GM21423 (cell line): Measurements from ENCODE around the gene ALK.

Experiments
- ATAC-seq: cut with Tn5 transposase; IDR thresholded peaks from one replicate; pipeline ENCODE4 v1.9.1; 2021; ENCODE audit warnings: mild to moderate bottlenecking, moderate library complexity; ENCODE audit not compliant: unreplicated experiment

Gene ALK

DNA sequence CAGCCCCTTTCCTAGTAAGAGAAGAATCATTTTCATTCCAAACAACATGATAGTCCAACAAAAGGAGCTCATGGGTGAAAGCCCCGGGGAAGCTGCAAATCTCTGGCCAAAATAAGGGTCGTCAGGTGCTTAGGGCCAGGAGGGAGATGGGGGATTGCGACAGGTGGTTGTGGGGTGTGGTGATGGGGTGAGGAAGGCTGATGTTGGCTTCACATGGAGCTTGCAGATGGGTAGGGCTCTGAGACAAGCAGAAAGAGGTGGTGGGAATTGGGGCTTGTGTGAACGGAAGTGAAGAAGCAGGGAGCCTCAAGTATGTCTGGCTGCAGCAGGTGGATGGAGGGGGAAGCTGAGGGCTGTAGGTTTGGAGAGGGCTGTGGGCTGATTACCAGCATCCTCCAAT, 680.0 kb downstream of the ALK start:
- no peak for ATAC-seq

DNA sequence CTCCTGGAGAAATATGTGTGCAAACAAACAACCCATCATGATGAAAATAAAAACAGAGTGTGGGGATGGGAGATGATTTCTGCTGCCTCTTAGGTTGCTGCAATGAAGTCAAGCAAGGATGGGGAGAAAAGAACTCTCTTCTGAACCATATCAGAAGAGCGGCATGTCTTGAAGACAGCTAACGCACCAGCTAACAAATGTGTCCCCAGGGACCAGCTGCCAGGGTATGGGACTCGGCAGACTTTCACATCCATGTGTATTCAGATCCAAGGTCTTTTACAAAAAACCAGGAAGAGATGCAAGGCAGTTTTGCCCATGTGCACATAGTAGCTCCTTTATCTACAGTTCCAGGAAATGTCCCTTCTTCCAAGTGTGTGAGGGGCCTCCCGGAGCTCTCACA, 680.8 kb downstream of the ALK start:
- no peak for ATAC-seq

DNA sequence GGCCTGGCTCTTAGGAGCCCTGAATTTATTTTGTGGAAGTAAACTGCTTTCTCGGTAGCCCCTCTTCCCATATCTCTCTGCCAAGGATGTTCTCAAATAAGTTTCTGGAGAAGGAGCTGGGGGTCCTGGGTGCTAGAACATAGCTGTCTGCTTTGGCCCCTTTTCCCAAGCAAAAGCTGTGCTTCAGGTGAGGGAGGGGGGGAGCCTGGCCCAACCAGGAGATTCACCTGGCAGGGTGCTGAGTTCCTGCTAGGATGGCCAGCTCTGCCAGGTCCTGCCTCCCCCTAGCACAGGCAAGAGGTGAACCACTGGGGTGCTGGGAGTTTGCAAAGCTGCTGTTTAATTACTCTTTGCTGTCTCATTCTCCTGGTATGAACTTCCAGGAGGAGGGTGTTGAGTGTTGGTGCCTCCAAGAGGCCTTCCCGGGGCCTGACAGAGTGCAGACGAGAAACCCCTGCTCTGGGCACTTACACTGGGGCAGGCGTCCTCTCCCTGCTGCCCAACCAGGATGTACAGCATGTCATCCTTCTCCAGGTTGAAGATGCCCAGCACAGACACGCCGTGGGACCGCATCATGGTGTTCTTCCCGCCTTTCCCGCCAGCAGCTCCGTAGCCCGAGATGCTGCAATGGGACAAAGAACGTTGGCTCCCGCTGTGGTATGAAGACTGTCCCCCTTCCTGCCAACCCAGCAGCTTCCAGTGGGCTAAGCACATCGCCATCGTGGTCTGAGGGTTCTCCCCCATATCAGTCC, 682.0 kb downstream of the ALK start:
- ATAC-seq = no peak

DNA sequence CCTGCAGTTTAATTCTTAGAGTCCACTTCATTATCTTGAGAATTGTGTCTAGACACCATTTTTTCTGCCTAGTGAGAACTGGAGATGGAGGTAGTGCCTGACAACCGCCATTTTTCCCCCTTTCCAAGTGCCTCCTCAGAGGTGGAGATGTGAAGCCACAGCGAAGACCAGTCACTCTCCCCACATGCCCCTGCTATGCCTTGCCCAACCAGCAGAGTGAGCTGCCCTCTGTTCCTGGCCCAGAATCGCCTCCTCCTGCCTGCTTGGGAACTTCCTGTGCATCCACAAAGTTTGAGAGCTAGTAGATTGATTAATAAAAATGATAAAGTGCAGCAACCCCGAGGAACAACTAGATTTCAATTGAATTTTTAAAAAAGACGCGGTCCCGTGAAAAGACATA, 682.9 kb downstream of the ALK start:
- no peak for ATAC-seq

DNA sequence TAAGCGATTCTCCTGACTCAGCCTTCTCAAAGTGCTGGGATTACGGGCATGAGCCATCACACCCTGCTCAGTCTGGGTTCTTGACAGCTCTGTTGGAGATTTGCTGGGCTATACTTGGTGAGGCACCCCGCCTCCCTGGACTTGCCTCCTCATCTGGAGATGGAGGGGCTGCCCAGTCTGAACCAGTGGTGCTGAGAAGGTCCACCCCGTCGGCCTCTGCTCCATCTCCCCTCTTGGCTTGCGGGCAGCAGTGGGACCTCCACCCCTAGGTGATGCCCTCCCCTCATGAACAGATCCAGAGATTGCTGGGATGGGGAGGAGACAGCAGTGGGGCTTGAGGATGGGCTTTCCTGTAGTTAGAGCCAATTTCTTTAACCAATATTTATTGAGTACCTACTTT, 685.3 kb downstream of the ALK start:
- no peak for ATAC-seq

DNA sequence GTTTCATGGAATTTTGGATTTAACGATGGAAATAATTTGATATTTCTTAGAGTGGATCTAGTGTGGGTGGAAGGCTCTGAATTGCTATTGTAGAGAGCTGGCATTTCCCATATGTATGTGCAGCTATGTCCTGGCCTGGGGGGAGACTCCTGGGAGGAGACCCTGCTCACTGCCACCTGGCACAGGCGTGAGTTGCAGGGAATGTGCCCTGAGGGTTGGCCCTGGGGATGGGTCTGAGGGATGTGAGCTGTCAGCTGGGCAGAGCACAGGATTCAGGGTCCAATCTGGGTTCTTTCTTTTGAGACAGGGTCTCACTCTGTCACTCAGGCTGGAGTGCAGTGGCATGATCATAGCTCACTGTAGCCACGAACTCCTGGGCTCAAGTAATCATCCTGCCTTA, 686.0 kb downstream of the ALK start:
- ATAC-seq = no peak

DNA sequence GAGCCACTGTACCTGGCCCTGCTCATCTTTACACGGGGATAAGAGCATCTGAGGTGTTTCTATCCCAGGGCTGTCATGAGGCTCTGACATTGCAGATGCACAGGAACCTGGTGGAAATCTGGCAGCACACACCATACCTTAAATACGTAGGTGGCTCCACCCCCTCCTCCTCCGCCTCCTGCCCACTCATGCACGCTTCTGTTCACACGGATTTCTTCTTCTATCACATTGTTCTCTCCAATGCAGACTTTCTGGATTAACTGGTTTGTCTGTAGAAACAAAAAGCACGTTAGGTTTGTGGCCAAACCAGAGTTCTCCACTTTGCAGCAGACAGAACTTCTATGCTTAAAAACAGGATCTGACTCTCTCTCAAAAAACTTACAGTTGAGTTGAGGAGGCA, 688.0 kb downstream of the ALK start:
- ATAC-seq = no peak

DNA sequence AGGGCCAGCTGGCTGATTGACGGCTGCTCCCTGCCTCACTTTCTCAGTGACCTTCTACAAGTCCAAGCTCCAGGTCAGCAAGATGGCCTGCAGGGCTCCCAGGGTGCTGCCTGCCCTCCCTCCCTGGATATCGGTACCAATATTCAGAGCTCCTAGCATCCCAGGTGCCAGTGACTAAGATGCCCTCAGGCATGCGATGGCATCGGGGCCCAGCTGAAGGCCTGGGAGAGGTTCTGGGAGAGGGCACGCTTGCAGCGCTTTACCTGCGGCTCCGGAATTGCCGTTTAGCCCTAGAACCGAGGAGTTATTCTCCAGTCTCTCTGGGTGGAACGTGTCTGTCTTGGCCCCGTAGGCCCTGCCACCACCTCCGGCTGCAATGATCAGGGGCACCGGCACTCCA, 689.3 kb downstream of the ALK start:
- no peak for ATAC-seq

DNA sequence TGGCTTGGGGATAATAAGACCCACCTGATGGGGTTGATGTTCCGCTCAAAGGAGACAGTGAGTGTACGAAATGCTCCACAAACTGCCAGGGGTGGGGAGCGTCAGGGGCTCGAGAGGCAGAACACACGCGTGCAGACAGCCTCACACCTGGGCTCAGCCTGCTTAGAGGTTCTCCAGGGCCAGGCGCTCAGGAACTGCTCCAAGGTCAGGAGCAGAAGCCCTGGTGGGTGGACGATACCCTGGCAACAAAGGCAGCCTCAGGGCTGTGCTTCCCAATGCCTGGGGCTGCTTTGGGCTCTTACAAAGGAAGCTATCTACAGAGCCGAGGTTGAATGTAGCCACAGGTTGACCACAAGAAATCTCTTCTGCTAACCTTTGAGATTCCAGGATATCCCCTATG, 691.7 kb downstream of the ALK start:
- no peak for ATAC-seq

DNA sequence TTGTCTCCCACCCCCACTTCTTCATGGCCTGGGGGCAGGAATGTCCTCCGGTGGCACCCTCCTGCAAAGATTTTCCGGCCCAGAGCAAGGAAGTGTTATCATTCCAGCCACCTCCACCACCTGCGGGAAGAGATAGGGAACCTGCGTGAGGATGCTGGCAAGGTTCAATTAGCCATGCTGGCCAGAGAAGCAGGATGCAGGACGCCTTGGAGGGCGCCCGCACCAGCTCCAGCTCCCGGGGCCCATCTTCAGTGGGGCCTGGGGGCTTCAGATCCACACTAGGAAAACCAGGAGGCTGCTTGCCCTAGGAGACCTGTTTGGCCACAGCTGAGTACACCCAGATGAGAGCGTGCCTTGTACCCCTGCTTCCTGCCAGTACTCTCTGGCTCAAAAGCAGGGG, 692.4 kb downstream of the ALK start:
- no peak for ATAC-seq

DNA sequence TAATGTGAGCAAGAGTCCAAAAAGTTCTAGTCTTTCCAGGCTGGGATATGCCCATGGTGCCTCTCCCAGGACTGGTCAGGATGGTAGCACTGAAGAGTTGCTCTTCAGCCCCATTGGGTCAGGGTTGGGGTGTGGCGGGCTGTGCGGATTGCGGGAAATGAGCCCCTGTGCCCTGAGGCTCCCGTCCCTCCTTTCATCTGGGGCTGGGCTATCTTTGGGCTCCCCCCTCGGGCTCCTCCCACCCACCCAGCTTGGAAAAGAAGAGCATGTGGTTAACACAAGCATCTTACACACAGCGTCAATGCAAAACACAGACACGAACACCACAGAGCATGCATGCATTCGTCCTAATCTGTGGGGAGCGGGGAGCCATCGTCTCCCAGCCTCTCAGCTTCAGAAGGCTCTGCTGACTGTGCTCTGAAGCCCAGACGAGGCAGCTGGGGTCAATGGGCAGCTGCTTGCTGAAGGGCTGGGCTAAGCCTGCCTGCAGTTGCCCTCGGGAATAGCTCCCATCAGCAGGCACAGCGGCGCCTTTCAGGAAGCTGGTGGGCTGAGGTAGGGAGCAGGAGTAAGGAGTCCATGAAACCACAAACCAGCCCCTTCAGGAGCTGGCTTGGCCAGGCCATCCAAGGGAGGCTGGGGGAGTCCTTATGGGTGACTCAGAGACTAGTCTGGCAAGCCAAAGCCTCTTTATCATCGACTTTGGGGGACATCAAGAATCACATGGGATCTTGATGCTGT, 693.3 kb downstream of the ALK start:
- no peak for ATAC-seq

DNA sequence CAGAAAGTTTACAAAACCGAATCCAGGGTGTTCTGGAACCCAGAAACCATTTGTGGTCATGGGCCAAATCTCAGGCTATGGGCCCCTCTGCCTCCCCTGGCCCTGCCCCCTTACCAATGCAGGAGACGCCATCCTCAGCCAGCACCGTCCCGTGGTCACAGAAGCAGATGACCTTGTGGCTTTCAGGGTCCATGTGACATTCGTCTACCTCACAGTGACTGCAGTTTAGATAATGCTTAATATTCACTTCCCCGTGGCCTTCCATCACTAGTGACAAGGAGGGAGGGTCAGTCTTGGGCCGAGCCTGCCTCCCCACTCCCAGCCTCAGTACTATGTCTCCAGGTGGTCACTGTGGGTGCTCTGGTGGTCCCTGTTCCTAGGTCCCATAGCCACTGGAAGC, 694.6 kb downstream of the ALK start:
- ATAC-seq = no peak

DNA sequence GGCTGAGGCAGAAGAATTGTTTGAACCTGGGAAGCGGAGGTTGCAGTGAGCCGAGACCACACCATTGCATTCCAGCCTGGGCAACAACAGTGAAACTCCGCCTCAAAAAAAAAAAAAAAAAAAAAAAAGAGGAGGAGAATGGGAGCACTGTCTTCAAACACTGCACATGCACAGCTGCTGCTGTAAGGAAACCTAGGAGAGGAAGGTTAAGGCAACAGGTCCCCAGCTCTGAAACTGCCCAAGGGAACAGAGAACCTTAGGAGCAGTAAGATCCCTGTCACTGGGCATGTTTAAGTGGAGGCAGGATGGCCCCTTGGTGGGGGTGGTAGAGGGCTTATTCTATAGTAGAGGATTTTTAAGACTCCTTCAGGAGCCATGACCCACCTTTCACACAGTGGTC, 695.0 kb downstream of the ALK start:
- no peak for ATAC-seq

DNA sequence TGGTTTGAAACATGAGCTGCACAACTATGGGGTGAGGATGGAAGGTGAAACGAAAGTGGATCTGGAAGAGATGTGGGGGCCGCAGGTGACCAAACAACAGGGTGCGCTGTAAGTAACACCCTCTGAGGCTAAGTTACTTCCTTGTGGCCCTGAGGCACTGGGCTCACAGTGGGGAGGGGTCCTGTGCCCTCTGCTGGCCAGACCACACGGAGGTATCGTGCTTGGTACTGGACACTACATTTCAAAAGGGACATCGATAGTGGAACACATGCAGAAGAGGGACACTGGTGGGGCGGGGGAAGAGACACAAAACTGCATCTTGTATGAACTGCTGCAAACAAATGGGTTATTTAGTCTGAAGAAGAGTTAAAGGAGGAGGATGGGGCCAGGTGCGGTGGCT, 695.6 kb downstream of the ALK start:
- ATAC-seq = no peak

DNA sequence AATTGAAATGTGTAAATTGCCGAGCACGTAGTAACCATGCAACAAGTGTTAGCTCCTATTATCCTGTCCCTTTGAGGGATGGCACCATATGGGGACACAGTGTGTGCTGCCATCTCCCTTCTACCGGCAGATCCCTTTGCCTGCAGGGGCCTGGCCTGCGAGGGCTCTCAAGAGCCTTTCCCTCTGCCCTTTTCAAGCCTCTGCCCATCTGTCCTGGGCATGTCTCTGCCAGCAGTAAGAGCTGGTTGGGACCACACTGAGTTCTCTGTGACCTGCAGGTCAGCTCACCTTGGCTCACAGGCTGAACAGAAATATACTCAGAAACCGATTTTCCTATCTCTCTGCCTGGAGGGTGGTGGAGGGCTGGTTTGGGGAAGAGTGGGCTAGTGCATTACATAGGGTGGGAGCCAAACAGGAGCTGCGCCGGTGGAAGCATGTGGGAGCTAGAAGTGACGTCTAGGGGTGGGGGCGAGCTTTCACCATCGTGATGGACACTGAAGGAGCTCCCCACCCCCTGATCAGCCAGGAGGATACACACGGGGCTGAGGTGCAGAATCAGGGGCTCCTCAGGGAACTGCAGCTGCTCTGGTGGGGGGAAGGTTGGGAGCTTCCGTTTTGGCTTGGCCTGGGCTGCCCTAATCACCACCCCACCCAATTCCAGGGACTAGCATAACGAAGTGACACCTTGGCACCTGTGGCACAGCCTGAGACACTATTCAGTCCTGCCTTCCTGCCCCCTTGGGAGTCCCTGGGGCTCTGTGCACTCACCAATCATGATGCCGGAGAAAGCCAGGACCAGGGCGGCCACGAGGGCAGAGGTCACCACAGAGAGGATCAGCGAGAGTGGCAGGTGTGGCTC, 696.5 kb downstream of the ALK start:
- ATAC-seq = no peak

DNA sequence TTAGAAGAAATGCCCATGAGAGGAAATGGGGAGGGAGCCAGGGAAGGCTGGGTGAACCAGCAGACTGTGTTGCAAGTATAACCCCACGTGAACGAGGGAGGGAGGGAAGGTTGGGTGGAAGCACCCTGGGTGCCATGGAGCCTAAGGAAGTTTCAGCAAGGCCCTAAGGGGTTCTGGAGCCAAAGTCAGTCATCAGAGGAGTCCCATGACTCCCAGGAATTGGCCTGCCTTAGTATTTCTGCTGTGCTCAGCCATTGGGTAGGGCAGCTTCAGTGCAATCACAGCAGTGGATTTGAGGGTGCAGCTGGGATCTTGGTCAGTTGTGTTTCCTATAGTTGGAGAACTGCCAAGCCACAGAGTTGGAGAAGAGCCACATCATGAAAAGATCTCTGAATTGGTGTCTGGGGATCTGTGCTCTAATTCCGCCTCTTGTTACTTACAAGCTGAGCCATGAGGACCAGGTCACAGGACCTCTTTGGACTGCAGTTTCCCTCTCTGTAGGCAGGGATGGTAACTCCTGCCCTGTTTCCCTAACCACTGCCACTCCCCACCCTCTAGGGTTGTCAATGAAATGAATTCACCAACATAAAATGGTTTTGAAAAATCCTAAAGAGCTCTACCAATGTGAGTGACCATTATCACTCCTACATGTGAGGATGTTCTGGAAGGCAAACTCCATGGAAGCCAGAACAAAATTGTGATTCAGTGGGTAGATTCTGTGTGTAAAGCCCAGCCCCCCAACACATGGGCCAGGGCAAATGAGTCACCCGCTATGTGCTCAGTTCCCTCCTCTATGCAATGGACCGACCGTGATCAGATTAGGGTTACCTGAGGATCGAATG, 697.3 kb downstream of the ALK start:
- ATAC-seq = no peak

DNA sequence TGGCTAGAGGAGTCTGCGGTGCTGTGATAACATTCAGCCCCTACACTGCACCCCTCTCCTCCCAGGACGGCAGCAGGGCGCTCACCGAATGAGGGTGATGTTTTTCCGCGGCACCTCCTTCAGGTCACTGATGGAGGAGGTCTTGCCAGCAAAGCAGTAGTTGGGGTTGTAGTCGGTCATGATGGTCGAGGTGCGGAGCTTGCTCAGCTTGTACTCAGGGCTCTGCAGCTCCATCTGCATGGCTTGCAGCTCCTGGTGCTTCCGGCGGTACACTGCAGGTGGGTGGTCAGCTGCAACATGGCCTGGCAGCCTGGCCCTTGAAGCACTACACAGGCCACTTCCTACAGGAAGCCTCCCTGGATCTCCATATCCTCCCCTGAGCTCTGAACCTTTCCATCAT, 698.1 kb downstream of the ALK start:
- no peak for ATAC-seq

DNA sequence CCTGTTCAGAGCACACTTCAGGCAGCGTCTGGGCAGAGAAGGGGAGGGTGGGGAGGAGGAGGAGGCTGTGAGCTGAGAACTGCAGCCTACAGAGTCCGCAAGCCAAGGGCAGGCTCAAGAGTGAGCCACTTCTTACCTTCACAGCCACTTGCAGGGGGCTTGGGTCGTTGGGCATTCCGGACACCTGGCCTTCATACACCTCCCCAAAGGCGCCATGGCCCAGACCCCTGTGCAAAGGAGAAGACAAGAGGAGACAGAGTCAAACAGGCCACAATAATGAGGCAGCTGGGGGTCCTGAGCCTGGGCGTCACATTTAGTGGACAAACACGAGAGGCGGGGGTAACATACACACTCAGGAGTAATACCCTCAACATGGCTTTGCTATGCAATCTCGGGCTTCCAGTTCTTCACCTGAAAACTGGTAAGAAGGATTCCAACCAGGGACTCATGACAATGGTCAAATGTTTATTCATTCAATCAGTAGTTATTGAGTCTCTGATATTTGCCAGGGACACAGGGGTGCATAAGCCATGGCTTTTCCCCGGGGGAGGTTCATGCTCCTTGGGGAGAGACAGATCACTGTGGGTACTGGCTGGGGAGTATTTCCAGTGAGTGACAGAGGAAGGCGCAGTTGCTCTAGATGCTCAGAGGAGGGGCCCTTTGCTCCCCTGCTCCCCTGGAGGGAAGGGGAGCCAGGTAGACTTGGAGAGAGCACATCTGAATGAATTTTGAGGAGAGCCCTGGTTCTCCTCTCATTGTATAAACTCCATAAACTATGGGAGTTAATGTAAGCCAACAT, 698.8 kb downstream of the ALK start:
- no peak for ATAC-seq

DNA sequence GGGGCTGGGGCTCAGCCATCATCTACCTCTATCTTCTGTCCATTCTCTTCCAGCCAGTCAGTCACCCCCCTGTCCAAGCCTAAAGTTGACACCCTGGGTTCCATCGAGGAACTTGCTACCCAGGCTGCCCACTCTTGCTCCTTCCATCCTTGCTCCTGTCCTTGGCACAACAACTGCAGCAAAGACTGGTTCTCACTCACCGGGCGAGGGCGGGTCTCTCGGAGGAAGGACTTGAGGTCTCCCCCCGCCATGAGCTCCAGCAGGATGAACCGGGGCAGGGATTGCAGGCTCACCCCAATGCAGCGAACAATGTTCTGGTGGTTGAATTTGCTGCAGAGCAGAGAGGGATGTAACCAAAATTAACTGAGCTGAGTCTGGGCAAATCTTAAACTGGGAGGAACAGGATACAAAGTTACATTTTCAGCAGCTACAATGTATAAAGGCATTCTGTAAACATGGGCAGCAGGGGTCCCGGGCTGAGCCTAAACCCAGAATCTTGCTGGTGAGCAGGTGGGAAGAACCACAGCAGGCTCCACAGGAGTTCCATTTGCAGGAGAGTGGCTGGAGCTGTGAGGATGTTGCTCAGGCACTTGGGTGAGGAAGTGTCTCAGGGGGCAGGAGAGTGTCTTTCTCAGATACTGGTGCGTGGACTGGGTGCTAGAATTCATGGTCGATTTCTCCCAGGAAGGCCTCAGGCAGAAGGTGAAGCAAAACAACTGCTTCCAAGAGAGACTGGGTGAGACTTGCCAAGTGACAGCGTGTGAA, 700.7 kb downstream of the ALK start:
- no peak for ATAC-seq
